ENCODE measurements around the gene FAF1. TPM values are rescaled to one million over a fixed set of nuclear protein-coding genes. Genes with fewer than 3 reads are reported as not detected.

Gene FAF1
- total RNA-seq, 4 donors from 2014 or later = 32.3 to 51.4 (median 36.1) TPM

DNA sequence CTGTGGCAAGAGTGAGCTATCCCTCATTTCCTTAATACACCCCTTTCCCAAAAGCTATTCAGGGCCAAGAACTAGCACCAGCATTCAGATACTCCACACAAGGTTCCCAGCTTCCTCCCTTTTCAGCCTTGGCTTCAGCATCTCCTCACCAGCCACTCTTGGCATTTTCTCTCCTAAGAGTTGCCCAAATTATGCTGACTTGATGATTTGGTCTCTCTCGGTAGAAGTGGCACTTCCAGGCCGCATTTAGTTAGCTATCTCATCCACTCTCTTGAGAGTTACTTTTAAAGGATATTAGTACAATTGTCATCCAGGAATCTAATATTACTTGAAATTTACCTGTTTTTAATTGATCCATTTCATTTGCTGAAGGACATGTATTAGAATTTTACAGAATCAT is 337.8 kb downstream of the FAF1 start:
- no peak for DNase-seq (ENCODE audit: low spot score)
- TF ChIP-seq, protein P1, sequence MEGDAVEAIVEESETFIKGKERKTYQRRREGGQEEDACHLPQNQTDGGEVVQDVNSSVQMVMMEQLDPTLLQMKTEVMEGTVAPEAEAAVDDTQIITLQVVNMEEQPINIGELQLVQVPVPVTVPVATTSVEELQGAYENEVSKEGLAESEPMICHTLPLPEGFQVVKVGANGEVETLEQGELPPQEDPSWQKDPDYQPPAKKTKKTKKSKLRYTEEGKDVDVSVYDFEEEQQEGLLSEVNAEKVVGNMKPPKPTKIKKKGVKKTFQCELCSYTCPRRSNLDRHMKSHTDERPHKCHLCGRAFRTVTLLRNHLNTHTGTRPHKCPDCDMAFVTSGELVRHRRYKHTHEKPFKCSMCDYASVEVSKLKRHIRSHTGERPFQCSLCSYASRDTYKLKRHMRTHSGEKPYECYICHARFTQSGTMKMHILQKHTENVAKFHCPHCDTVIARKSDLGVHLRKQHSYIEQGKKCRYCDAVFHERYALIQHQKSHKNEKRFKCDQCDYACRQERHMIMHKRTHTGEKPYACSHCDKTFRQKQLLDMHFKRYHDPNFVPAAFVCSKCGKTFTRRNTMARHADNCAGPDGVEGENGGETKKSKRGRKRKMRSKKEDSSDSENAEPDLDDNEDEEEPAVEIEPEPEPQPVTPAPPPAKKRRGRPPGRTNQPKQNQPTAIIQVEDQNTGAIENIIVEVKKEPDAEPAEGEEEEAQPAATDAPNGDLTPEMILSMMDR (IDR thresholded peaks at IDR 0.05) = no peak
- ATAC-seq (ENCODE audit: low FRiP score) = no peak

DNA sequence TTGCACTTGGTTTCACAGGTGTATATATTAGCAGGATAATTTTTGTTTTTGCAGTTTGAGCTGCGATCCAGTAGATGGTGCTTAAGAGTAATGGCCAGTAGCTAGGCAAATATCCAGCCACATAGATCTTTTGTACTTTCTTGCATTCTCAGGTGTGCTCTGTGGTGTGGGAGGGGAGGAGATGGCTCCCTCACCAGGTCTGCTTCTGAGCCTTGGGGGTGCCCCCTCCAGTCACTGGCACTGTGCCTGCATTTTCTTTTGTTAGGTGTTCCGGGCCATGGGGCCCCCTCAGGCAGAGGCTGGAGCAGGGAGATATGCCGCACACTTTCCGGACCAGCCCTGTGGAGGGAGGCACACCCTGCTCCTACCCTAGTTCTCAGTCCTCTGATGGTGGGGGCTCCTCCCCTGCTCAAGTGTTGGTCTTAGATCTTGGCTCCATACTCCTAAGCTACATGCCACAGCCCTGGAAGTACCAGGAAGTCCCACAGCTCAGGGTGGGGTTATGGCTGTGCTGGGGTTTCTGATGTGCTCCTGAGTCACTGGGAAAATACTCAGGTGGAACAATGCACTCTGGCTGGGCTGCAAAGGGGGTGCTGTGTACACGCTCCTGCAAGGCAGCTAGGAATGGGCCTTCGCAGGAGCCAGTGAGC is 339.3 kb downstream of the FAF1 start:
- TF ChIP-seq, protein P1 (IDR thresholded peaks at IDR 0.05) = no peak
- ATAC-seq (ENCODE audit: low FRiP score) (no peak), DNase-seq (ENCODE audit: low spot score) (no peak)

- DNase-seq (ENCODE audit: low spot score) (no peak), ATAC-seq (ENCODE audit: low FRiP score) (no peak)
- TF ChIP-seq, protein P1 (IDR thresholded peaks at IDR 0.05) = no peak
Measured at GRCh38 chr1:50615036-50615750, 344.9 kb downstream of the FAF1 start.

DNA sequence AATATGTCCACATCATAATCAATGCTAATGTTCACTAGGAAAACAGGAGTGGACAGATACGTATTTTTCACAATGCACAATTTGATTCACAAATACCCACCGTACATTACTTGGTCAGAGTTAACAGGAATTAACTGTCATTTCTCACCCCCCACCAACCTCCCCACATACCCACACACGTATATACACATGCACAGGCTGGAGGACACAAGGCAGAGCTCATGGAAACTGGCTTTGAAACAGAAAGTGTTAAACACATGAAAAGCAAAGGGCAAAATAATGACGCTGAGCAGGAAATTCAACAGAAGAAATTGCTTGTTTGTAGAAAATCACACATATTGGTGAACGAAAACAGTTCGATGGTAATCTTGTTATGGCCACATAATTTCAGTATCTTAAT is 348.4 kb downstream of the FAF1 start:
- DNase-seq (ENCODE audit: low spot score) (no peak), ATAC-seq (ENCODE audit: low FRiP score) (no peak)
- TF ChIP-seq, protein P1 (IDR thresholded peaks at IDR 0.05) = no peak

DNA sequence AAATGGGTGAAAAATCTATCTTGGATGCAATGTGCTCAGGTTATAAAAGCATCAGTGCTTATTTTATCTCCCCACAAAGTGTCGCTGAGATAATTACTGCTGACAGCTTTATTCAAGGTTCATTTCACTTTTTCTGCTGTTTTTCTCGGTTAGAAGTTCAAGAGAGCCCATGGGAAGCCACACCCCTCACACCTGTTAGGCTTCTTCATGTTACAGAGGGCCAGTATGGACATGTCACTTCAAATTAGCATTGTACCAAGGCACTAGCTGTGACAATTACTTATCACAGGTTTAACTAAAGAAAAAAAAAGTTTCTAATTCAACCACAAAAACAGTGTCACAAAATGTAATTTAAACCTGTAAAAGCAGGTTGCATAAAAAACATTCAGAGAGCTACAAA is 349.5 kb downstream of the FAF1 start:
- TF ChIP-seq, protein P1 (IDR thresholded peaks at IDR 0.05) = no peak
- ATAC-seq (ENCODE audit: low FRiP score) (no peak), DNase-seq (ENCODE audit: low spot score) (no peak)

- TF ChIP-seq, protein P1 (IDR thresholded peaks at IDR 0.05) = no peak
- no peak for ATAC-seq (ENCODE audit: low FRiP score)
- no peak for DNase-seq (ENCODE audit: low spot score)
Measured at GRCh38 chr1:50609508-50609907, 350.6 kb downstream of the FAF1 start.
